Stimulated activated CD8-positive, alpha-beta memory T cell treated with anti-CD3 and anti-CD28 coated beads, Interleukin-15, amount 100 ng/mL, for 48 hours (primary cell): Measurements from ENCODE around the gene HLA-DQA2.
"Not testable (repeated sequence)": the region's sequence is repeated elsewhere in the genome, so short reads cannot be mapped to it uniquely, and the experiment has no call there.

Experiments used
- DNase-seq, 2 donors: peaks; one replicate each; pipeline ENCODE4 v3.0.0-alpha.2; 2020; ENCODE audit warnings: low read depth in 2 of 2

The HLA-DQA2 gene

DNA sequence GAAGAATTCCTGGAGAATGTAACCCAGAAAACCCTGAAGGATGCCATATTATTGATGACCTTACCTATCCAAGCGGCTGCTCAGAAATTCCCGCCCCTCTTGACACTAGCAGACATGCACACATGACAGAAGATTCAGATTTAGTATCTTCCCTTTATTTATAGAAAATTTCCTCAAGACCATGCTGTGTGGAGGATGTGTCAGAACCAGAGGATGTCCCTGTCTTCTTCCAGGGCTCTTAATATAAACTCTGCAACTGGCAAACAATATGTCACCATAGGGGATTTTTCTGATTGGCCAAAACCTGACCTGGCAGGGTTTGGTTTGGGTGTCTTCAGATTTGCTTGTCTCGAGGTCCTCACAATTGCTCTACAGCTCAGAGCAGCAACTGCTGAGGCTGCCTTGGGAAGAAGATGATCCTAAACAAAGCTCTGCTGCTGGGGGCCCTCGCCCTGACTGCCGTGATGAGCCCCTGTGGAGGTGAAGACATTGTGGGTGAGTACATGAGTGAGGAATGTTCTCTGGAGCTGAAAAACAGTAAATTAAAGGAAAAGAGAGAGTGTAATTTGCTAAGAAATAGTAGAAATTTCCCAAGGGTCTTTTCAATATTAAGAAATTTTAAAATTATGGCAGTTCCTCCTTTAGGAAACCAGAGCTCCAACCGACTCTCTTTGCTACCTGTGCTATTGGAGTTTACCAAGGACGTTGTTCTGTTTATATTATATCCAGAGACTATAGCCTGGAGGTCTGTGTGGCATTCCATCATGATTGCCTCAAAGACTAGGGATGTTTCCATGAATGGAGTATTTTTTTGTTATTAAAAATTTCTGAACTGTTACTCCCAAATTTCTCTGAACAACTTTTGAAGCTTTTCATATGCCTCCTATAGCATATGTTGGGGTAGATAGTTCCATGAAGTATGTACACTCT lies at the start of gene HLA-DQA2:
Gene HLA-DQA2, plus strand, starts transcription at position 361 of the 930 bp plus-strand sequence. Its CDS starts 53 bp downstream, at position 414.
- no peak for DNase-seq

- DNase-seq: no peak
Measured at GRCh38 chr6:32692019-32692418, 49.2 kb upstream of the HLA-DQA2 start.

DNA sequence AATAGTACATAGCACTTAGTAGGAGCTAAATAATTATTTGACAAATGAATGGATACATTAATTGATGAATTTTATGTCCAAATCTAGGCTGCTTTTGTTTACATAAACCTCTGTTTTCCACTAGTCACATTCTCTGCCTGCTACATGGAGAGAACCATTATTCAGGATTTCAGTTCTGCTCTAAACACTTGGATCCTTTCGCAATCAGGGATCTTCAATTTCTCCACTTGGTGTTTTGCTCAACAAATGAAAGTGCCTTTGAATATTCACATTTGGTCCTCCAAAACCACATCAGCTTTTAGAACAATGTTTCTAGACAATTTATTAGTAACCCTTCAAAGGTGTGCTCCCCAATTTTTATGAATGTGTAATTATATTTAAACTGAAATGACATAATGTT lies 44.2 kb upstream of the HLA-DQA2 start:
- DNase-seq: no peak

DNA sequence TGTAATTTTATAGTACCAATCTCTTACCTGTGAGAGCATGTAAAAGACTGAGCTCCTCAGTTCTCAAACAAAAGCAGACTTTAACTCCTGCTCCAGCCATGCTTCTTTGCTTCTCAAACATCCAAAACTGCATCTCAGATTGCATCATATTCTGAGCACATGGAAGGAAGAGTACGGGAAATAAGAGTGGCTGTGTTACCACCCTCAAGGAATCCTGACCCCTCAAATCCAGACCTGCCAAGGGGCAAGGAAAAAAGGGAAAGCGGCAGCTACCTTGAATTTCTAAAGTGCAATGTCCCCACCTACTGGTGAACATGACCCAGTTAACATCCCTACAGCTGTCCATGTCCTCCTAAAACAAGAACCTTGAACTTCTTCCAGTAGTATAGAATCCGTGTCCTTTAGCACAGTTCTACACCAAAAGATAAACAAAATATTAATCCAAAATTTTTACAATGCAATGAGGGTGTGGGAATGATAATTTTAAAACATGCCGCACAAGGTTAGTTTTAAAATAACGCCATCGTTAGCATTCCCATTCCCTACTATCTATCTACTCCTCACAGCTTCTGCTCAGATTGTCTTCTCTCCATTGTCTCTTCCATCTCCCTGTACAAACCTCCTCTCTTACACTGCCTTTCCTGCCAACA lies 40.7 kb upstream of the HLA-DQA2 start:
- DNase-seq: no peak

DNA sequence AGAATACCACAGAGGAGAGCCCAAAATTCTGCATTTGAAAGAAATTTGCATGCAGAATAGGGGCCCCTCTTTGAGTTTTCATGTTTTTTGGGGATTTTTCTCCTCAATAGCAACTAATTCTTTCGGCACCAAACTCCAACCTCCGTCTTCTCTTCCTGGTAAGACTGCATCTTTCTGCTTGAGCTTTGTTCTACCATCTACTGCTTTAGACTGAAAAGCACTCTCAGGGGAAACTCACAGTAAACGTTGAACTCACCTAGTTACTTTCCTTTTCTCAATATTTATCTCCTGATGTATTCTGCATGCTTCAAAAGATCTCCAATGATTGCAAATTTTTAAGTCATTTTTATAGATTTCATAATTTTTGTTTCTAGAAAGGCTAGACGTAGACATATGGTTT lies 37.8 kb upstream of the HLA-DQA2 start:
- no peak for DNase-seq

- DNase-seq: not testable (repeated sequence)
Measured at GRCh38 chr6:32705164-32705563, 36.0 kb upstream of the HLA-DQA2 start.

DNA sequence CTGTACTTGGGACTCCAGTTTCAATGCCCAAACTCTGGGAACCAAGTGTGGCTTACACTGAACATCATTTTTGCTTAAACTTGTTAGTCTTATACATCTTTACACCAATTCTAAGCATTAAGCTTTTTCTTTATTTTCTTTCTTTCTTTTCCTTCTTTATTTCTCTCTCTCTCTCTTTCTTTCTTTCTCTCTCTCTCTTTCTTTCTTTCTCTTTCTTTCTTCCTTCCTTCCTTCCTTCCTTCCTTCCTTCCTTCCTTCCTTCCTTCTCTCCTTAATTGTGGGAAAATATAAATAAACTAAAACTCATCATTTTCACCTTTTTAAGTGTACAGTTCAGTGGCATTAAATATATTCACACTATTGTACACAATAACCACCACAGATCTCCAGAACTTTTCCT lies 31.6 kb upstream of the HLA-DQA2 start:
- DNase-seq: no peak

DNA sequence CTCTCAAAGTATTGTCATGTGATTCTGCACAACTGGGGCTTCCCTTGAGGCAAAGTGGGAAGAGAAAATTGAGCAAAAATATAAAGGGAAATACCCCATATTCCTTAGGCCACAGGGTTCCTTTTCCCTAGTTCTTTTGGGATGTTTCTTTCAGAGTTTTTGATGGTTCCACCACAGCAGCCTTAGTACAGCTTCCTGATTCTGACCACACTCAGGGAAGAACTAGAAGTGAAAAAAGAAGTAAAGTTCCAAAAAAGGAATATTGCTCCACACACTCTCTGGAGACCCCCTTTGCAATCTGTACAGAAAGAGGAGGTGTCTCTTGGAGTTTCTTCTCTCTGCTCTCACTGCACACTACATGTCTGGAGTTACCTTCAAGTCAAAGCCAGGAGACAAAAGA lies 27.9 kb upstream of the HLA-DQA2 start:
- no peak for DNase-seq

- no peak for DNase-seq
Measured at GRCh38 chr6:32716396-32716795, 24.8 kb upstream of the HLA-DQA2 start.

DNA sequence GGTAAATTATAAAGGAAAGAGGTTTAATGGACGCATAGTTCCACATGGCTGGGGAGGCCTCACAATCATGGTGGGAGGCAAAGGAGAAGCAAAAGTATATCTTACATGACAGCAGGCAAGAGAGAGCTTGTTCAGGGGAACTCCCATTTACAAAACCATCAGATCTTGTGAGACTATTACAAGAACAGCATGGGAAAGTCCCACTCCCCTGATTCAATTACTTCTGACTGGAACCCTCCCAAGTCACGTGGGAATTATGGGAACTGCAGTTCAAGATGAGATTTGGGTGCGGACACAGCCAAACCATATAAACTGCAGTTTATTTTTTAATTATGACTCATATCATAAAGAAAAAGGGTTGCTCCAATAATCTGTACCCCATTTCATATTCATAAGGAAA lies 22.3 kb upstream of the HLA-DQA2 start:
- DNase-seq: no peak

DNA sequence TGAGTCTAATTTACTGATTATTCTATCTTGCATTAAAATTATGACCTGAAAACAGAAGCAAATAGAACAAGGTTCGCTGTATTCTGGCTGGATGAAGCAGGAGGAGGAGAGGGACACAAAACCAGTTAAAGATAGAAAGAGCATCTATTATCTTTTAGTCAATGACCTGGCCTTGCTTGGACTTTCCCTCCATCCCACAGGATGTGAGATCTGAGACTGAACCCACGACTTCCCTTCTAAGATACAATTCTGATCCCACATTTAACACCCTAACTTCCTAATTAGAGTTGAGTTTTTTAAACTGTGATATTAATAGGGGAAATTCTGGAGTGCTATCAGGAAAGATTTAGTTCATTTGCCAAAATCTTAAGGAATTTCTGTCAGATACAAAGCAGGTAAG lies 3.1 kb upstream of the HLA-DQA2 start:
- DNase-seq: no peak

DNA sequence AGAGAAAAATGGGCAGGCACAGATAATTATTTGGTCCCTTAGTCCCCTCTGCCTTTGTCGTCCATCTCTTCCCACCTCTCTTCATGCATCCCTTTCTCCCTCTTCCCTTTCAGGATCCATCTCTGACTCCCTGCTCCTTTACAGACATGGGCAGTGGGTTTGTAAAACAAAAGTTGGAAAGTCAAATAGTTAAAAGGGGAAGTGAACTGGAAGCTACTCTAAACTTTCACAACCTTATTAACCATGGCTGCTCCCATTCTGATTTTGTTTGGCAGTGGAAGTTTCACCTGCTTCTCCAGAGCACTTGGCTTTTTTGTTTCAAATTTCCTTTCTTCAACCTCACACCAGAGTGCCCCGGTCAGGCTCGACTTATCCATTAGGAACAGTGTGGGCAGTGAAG lies 1.2 kb downstream of the HLA-DQA2 start:
- DNase-seq: no peak

DNA sequence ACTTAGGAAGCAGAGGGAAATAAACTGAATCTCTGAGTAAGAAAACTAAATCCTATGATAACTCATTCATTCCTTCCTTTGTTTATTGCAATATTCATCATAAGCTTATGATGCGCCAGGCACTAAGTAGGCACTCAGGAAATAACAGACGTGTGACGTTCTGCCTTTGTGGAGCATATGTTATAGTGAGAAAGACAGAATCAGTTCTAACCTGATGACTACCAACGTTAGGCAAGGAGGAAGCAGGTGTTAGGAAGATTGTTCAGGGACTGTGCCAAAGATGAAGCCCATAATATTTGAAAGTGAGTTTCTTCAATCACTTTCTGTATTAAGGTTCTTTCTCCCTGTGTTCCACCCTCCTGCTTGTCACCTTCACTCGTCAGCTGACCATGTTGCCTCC lies 3.6 kb downstream of the HLA-DQA2 start:
- no peak for DNase-seq

DNA sequence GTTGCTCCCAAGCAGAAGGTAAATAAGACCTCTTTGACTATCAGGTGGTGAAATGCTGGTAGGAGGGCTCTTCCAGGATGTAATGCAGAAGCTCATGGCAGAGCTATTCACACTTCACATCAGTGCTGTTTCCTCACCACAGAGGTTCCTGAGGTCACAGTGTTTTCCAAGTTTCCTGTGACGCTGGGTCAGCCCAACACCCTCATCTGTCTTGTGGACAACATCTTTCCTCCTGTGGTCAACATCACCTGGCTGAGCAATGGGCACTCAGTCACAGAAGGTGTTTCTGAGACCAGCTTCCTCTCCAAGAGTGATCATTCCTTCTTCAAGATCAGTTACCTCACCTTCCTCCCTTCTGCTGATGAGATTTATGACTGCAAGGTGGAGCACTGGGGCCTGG lies 4.5 kb downstream of the HLA-DQA2 start:
- DNase-seq: not testable (repeated sequence)

DNA sequence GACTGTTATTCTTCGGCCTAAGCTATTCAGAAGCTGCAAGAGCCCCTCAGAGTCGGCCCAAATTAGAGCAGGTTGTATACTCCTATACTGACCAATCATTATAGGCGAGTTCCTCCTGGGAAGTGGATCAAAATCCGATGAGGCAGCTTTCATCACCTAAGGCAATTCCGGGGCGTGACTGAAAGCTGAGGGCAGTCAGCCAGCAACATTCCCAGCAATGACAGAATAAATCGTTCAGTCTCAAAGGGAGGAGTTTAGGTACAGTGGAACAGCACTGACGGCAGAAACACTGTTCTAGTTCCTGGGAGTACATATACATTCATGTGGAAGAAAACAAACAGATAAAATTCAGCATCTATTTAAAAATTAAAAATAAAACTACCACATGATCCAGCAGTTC lies 11.4 kb downstream of the HLA-DQA2 start:
- DNase-seq: no peak

- DNase-seq: no peak
Measured at GRCh38 chr6:32759669-32760068, 18.5 kb downstream of the HLA-DQA2 start.

- DNase-seq: no peak
Measured at GRCh38 chr6:32761072-32761471, 19.9 kb downstream of the HLA-DQA2 start.

- no peak for DNase-seq
Measured at GRCh38 chr6:32761548-32761947, 20.4 kb downstream of the HLA-DQA2 start.

DNA sequence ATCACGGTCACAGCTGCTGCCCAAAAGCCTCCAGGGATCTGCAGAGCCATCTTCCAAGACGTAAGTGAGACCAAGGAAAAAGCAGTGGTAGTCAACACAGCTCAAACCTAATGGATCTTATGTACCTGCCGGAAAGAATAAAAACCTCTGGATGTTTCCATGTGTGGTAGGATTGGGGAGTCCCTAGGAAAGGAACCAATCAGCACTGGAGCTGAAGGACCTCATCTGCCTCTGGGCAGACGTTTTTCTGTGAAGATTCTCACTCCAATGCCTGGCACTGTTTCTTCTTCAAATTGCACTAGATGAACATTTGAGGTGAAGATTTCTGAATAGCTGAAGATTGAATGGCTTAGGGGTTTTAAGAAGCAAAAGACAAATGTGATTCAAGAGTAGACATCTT lies 22.2 kb downstream of the HLA-DQA2 start, which contains the start of gene HLA-DQB2:
Gene HLA-DQB2, minus strand, starts transcription at position 112 of the 400 bp plus-strand sequence. Its CDS starts 62 bp downstream, at position 50.
- DNase-seq: no peak

DNA sequence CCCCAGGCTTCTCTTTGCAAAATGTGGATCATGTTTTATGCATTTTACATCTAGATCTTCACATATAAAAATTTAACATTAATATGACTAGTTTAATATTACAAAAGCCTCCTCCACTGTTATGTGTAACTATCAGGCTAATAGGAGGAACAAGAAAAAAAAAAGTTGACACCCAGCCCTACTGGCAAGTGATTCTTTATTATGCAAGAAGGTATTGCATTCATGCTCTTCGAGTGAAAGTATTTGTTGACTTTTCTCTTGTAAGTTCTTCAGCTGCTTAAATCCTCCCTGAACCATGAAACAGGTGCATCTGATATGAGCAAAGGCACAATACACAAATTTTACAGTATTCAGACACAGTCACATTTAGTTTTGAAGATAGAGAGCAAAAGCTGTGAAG lies 22.9 kb downstream of the HLA-DQA2 start:
- DNase-seq: no peak

DNA sequence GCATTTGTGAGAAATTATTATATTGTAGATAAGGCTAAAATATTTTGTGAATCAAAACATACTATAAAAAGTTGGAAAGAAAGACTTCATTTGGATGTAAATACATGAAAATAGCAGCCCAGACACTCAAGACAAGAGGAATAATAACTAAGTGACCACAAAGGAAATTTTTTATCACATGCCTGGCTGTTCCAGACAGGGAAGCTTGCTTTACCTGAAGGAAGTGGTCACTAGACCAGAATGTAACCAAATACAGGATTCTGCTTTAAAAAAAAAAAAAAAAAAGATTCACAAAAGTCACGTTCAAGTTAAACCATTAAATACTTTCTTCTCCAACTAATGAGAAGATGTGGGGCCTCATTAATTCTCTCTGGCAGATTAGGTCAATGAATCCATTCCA lies 31.5 kb downstream of the HLA-DQA2 start:
- no peak for DNase-seq

- no peak for DNase-seq
Measured at GRCh38 chr6:32774426-32774825, 33.2 kb downstream of the HLA-DQA2 start.

DNA sequence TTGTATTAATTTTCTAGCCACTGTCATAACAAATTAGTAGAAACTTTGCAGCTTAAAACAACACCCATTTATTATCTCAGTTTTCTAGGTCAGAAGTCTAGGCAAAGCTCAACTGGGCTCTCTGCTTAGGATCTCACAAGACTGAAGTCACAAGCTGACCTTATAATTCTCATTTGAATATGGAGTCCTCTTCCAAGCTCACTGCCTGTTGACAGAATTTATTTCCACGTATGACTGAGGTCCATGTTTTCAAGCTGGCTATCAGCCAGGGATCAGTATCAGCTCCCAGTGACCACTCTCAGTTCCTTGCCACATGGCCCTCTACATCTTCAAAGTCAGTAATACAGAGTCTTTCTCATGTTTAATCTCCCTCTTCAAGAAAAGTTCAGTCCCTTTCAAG lies 33.9 kb downstream of the HLA-DQA2 start:
- DNase-seq: no peak
